Measurements from ENCODE around the gene DAGLA.
A peak's percentile ranks its signal among the peaks of the same experiment; 100 is the strongest.
"Not testable (repeated sequence)": the region's sequence is repeated elsewhere in the genome, so short reads cannot be mapped to it uniquely, and the experiment has no call there.

DAGLA gene

DNA sequence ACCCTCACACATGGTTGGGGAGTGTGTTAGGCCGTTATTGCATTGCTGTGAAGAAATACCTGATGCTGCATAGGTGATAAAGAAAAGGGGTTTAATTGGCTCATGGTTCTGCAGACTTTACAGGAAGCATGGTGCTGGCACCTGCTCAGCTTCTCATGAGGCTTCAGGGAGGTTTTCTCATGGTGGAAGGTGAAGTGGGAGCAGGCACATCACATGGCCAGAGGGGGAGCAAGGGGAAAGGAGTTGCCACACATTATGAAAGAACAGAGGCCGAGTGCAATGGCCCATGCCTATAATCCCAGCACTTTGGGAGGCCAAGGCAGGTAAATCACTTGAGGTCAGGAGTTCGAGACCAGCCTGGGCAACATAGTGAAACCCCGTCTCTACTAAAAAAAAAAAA is 19.2 kb upstream of the DAGLA start:
- not testable (repeated sequence) for DNase-seq

DNA sequence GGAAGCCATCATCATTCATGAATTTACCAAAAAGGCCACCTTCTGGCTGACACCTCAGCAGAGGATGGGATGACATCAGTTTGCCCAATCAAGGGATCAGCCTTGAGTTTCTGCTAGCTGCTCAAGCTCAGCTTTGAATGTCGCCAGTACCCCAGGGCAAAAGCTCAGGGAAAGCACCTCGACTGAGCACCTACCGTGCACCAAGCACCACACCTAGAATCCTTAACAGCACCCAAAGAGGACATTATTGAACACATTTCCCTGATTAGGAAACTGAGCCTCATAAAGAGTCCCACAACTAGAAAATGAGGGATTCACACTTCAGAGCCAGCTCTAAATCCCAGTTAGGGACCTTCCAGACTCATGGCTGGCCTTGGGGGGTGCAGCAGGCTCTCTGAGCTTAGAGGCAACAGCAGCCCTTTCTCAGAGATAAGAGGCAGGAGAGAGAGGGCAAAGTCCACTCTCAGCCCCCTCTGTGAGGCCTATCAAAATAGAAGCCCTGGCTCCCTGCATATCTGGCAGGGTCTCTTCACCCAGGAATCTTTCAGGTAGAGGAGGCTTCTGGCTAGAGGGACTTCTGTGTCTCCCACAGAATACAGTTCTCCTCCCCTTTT is 13.4 kb upstream of the DAGLA start:
- DNase-seq, result no peak

DNA sequence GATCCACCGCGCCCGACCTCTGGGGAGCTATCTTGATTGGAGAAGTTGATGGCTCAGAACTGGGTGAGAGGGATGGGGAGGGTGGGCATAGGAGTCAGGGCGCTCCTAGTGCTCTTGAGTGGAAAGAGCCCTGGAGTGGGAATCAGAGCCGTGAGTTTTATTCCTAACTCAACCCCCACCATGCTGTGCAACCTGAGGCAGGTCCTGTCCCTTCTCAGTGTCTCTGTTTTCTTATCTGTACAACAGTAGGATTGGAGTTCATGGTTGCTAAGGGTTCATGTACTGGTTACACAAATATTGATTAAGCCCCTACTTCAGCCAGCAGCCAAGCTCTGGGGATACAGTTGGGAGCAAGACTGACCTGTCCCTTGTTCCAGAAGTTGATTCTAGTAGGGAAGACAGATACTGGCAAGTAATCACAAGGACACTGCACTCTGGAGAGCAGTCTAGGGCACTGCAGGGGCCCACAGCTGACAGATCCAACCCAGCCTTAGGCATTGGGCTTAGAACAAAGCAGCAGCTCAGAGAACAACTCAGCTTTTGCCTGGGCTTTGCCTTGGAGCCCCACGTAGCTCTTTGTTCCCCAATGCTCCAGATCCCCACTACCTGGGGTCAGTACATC is 12.4 kb upstream of the DAGLA start:
- no peak for DNase-seq

DNA sequence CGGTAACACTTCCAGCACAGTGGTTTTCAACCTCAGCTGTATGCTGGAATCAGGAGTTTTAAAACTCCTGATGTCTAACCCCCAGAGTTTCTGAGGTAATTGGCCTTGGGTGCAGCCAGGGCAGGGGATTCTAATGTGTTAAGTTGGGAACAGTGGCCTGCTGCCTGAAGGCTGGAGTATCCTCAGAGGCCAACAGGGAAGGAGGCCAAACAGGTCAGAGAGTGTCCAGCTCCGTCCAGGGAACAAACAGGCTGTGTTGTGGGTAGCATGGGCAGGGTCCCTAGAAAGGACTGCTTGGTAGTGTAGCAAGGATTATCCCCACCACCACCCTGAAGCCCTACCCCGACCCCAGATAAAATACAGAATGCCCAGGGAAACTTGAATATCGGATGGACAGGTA is 10.8 kb upstream of the DAGLA start:
- no peak for DNase-seq

DNA sequence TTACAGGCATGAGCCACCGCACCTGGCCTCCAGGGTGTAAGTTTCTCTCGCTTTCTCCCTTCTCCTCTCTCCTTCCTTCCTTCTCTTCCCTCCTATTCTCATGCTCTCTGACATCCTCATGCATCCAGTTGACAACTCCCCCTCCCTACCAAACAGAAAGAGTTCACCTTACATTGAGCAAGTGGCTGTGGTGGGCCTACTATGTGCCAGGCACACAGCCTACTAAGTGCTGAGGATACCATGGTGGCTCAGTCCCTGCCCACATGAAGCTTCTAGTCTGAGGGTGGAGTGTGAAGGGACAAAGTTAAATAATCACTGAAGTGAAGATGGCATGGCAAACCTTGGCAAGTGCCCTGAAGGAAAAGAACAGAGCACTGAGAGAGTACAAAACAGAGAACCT is 9.6 kb upstream of the DAGLA start:
- DNase-seq, result no peak

DNA sequence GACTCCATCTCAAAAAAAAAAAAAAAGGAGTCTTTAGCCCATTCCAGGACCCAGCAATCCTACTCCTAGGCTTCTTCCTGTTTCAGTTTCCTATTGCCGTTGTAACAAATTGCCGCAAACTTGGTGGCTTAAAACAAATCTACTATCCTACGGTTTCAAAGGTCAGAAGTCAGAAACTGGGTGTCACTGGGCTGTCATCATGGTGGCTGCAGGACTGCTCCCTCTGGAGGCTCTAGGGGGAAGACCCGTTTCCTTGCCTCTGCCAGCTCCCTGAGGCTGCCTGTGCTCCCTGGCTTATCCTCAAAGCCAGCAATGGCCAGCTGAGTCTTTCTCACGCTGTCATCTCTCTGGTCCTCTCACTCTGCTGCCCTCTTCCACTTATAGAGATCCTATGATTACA is 8.7 kb upstream of the DAGLA start:
- DNase-seq, result no peak

DNA sequence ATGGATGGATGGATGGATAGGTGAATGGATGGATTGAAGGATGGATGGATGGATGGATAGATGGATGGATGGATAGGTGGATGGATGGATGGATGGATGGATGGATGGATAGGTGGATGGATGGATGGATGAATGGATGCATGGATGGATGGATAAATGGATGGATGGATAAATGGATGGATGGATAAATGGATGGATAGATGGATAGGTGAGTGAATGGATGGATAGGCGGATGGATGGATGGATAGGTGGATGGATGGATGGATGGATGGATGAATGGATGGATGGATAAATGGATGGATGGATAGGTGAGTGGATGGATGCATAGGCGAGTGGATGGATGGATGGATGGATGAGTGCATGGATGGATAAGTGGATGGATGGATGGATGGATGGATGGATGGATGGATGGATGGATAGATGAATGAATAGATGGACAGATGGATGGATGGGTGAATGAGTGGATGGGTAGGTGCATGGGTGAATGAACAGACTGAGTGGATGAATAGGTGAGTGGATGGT is 6.2 kb upstream of the DAGLA start:
- not testable (repeated sequence) for DNase-seq

DNA sequence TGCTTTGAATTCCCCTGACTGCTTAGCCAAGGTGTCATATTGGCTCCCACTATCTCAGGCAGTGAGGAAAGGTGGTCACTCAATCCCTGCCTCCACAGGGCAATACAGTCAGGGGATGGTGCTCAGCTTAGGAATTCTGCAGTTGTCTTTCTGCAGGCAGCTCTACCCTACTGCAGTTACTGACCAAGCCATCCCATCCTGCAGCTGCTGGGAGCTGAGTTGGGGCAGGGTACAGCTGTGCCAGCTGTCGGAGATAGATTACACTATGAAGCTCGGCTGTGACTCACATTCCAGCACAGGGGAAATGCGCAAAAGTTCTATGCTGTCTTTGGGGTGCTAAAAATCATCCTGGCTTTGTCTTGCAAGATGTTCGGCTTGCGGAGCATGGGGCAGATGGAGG is 4.4 kb upstream of the DAGLA start:
- DNase-seq, result no peak

DNA sequence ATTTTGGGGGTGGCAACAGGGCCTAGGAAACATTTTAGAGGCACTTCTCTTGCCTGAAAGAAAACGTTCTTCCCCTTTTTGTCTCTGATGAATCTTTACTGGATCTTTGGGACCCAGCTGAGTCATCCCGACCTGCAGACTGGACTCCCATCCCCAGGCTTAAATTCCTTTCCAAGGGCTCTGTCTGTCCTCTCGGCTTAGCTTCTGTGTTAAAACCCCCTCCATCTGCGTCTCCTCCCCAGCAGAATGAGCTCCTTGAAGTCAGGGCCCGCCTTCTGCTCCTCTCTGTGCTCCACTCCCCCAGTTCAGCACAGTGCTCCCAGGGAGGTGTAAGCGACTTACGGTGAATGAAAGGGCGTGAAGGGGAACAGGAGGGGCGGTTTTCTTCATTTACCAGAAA is 895 bp upstream of the DAGLA start:
- no peak for DNase-seq

DNA sequence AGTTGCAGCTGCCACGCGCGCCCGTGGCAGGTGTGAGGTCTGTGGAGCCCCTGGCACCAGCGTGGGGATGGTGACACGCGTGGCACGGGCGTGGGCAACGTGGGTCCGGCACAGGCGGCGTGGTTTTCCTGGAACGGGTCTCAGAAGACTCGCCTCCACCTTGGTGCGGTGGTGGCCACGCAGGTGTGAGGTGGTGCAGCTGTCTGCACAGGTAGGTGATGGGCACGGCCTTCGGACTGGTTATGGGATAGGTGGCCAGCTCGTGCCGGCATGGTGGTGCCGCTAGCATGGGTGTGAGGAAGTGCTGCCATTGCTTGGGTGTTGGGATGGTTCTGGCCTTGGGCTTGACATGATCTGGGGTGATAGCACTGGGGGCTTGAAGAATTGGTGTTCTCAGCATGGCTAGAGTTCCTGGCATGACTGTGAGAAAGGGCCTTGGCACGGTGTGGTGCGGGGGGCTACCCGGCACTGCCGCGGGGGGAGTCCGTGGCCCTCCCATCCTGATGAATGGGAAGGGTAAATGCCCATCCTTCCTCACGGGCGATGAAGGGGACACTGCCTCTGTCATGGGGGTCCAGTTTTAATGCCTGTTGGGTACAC is 531 bp downstream of the DAGLA start:
- no peak for DNase-seq

DNA sequence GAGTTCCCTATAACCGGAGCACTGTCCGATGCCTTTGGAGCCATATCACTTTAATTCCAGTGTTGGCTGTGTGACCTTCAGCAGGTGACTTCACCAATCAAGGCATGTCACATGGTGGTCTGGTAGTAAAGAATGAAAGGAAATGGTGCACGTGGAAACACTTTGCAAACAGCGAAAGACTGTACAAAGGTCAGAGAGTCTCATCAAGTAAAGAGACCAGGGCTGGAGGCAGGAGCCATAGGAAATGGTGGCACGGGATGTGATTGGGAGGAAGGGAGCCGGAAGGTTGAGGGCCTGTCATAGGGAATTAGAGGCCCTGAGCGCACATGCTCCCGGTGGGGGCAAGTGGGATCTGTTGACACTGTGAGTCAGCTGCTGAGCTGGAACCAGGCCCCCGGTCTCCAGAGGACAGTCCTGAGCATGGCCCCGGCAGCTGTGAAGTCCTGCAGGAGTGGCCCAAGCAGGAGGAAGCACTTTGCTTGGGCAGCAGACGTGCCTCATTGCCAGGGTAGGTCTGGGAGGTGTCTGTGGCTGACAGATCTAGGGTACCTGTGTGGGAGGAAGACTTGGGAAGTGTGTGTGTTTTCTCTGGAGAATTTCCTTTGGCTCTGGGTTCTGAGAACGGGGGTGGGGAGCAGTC is 2.0 kb downstream of the DAGLA start:
- no peak for DNase-seq

DNA sequence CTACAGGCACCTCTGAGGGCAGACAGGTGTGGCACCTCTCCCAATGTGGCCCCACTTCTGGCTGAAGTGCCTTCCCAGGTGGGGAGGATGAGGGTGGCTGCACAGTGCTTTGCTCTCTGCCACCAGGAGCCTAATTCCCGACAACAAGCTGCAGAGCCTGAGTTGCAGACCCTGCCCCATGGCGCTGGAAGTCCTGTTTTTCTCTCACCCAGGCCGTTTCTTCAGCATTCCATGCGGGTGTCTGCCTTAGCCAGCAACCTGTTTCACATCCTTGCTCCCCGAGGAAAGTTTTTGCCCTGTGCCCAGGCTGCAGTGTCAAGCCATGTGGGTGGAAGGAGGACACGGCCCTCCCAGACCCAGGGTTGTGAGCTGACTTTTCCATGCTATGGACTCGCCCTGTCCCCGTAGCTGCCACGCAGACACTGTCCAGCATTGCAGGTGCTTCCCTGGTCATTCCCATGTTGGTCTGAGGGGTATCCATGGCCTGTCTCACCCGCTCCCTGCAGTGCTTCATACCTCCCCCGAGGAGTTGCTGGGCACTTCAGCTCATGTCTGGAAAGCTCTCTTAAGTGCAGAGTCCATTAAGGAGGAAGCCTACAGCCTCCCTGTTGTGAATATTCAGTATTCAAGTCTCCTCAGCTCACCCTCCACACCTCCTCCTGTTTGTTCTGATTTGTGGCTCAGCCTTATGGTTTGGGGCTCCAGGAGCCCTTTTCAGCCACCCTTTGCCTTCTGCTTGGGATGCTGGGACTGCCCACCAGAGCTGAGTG is 2.9 kb downstream of the DAGLA start:
- DNase-seq, result no peak

DNA sequence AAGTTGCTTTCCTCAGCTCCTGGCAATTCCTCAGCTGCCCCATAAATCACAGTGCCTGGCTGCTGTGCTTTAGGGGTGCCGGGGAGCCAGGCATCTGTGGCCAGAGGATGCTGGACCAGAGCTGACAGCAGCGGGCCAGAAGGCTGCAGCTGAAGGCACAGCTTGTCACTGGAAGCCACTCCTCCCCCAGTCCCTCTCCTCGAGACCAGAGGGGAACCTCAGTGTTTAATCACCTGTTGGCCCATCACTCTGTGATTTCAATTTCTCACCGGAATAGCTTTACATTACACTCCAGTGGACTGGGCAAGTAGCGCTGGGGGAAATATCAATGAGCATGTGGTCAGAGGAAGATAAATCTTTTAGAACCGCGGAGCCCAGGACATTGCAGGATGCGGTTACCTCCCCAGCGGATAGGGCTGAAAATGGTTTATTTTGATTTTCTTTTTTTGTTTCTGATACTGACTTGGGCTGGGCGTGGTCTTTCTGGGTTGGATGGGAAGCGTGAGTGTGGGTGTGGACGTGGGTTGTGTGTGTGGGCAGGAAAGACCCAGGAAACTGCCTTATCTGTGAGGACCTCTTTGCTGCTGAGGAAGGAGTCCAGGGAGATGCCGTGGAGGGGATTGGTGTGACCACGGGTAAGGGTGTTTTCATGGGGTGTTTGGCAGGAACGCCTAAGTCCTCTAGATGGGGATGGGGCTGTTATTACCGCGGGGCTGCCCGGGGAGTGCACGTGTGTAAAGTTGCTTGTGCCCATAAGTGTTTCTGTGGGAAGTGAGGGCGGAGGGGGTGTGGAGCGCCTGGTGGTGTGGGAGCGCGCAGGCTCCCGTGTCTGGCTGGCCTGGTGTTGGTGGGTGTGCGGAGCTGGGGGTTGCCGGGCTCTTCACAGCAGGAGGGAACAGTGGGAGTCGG is 4.0 kb downstream of the DAGLA start:
- peak in 3 of 5 donors; percentile 15 to 53 (median 29) for DNase-seq

DNA sequence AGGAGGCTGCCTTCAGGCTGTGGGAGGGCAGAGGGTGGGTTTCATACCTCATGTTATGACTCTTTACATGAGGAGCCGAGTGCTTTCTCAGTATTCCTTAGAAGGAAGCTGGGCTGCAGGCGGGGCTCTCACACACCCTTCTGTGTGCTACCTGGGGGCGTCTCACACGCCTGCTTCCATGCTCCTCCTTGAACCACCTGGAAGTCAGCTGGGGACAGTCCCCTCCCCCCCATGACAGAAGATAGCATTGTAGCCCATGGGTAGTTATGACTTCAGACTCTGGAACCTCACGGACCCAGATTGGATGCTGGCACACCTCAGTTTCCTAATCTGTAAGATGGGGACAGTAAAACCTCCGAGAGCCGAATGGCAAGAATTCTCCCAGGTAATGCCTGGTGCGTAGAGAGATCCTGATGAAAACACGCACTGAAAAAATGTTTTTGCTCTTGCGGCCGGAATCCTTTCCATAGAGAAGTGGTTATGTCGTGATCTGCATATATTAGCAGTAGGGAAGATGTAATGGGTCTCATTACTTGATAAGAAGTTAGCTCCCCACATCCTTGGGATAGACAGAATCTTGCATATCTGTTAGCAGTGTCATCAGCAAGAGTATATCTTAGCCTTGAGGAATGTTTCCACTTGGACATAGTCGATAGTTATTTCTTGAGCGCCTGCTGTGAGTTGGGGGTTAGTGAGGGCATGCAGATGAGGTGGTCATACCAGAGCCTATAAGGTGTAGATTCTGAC is 4.9 kb downstream of the DAGLA start:
- no peak for DNase-seq

DNA sequence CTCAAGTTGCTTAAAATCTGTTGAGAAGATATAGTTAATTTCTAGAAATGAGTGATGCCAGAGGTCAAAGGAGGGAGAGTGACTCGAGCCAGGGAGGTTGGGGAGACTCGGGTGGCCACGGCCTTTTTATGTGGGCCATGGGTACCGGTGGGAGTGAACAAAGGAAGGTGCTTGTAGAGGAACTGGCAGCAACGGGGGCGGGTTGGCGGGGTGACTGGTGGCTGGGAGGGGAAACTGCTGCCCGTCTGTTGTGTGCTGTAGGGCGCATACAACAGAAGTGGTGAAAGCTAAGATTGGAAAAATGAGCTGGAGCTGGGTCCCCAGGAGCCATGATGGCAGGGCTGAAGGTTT is 5.4 kb downstream of the DAGLA start:
- no peak for DNase-seq

DNA sequence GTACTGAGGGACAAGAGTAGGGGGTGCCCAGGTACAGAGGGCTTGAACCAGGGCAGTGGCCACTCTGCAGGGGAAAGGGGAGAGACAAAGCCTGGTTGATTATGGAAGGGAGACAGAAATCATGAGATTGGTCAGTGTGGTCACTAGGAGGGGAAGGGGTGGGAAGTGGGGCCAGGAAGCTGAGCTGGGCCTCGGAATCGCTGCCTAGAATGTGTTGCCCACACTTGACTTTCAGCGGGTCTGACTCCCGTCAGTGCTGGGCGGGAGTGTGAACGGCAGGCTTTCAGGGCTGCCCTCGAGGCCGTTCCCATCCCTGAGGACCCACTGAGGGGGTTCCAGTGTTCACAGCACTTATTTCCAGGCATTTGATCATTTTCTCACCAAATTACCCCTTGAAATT is 5.9 kb downstream of the DAGLA start:
- no peak for DNase-seq

DNA sequence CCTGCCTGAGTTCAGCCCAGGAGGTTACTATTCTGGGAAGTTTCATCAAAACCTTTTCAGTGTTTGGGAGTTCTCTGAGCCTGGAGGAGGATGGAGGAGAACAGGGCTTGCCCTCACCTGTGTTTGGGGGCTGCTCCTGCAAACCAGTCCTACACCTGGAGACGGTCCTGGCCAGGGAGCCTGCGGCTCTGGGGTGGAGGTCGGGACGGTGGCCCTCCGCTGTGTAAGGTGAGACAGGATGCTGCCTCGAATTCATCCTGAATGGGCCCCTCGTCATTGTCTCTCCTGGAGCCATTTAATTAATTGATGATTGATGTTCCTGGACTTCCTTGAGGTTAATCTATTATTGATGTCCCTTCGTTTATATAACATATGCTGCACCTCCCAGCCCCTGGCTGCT is 6.3 kb downstream of the DAGLA start:
- DNase-seq, result no peak

DNA sequence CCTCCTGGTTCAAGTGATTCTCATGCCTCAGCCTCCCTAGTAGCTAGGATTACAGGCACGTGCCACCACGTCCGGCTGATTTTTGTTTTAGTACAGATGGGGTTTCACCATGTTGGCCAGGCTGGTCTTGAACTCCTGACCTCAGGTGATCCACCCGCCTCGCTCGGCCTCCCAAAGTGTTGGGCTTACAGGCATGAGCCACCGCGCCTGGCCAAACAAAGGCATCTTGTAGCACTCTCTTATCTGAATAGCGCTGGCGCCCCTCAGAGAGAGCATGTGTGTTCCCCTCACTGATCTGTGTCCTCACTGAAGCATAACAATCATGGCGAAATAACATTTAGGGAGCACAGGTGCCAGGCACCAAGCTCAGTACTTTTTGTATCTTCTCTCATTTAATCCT is 7.2 kb downstream of the DAGLA start:
- no peak for DNase-seq

DNA sequence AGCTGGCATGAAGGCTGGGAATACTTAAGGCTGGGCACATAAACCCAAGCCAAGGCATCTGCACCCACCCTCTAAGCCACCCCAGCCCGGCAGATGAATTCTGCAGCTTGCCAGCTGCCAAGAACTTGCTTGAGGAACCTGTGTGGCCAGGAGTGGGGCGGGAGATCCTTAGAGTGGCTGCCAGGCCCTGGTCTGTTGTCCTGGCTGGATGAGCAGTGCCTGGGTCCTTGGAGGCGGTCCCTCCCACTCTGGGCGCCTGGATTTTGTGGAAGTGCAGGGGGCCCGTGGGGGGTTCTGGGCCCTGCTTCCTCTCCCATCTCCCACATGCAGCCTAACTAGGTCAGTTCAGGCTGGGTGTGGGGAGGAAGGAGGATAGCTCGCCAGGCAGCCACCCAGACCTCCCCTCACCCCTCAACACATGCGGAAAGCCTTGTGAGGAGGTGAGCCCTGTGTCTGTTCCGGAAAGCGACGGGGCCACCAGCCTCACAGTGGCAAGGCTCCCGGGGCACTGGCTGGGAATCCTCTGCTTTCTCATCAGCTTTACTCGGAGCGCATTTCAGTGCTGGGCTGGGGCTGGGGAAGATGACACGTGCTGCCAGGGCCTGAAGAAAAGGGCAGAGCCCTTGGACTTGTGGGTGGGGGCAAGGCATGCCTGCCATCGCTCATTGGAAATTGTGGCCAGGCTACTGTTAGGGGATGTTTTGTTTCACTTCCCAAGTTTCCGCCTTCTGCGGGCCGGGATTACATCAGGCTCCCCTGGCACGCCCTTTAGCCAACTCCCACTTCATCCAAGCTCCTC is 8.4 kb downstream of the DAGLA start:
- DNase-seq, result no peak

DNA sequence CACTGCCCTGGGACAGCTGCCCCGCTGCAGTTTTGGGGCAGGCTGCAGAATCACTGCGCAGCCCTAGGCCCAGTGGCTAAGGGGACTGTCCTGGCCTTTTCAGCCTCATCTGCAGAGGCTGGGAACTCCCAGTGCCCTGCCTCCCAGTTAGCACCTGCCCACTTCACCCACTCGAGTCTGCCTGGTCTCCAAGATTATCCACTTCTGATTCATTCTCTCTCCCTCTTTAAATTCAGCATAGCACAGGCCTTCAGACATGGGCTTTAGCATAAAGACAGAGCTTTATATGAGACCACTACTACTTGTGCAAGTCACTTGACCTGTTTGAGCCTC is 8.9 kb downstream of the DAGLA start:
- no peak for DNase-seq
